H1 (cell line): ENCODE measurements around the gene STAG1. TPM values are rescaled to one million over a fixed set of nuclear protein-coding genes. Genes with fewer than 3 reads are reported as not detected.

Source experiments
- CTCF ChIA-PET: fragments of 300-600 bp; sonication (Branson Sonifier 250); formaldehyde crosslinking; loops from one replicate; lab custom pipeline; 2021; ENCODE audit not compliant: partially characterized antibody; lab: Charles Lee
- POLR2A ChIA-PET: fragments of 300-600 bp; sonication (Branson Sonifier 250); formaldehyde crosslinking; loops from one replicate; lab custom pipeline; 2021; ENCODE audit warnings: inconsistent platforms; ENCODE audit not compliant: partially characterized antibody; lab: Charles Lee
- DNase-seq, 2 experiments: peaks; one replicate each; pipeline versions ENCODE4 v3.0.0 to v3.0.0-alpha.2; 2010 to 2022; ENCODE audit warnings: low spot score in 2 of 2, low read depth in 1 of 2, mixed read lengths in 1 of 2
- FAIRE-seq: peaks from 2 replicates; lab custom pipeline; 2011; peaks lifted over from hg19 to GRCh38; lab: Jason Lieb, UNC
- H2AFZ ChIP-seq: 2 replicates; pipeline ENCODE4 v1.8.1; 2012; ENCODE audit warnings: low read length, inconsistent platforms
- H2AK5ac ChIP-seq: 2 replicates; pipeline ENCODE4 v1.6.1; 2013; ENCODE audit warnings: low read depth, low read length
- H2BK120ac ChIP-seq: replicated peaks from 2 replicates; pipeline ENCODE3; 2013; ENCODE audit warnings: low read depth, low read length, inconsistent platforms
- H2BK12ac ChIP-seq: 2 replicates; pipeline ENCODE4 v1.6.1; 2013; ENCODE audit warnings: low read depth, low read length
- H2BK15ac ChIP-seq: 2 replicates; pipeline ENCODE4 v1.6.1; 2013; ENCODE audit warnings: low read length
- H2BK20ac ChIP-seq: 2 replicates; pipeline ENCODE4 v1.6.1; 2013; ENCODE audit warnings: low read length
- H2BK5ac ChIP-seq: 2 replicates; pipeline ENCODE4 v1.6.1; 2013; ENCODE audit warnings: low read depth, low read length
- H3K14ac ChIP-seq: 2 replicates; pipeline ENCODE4 v1.6.1; 2013; ENCODE audit warnings: inconsistent platforms; ENCODE audit not compliant: insufficient read length
- H3K18ac ChIP-seq: 2 replicates; pipeline ENCODE4 v1.6.1; 2013; ENCODE audit warnings: low read length; ENCODE audit errors: extremely low read depth
- H3K23ac ChIP-seq: 2 replicates; pipeline ENCODE4 v1.6.1; 2013; ENCODE audit warnings: inconsistent platforms; ENCODE audit not compliant: insufficient read length
- H3K23me2 ChIP-seq: 2 replicates; pipeline ENCODE4 v1.6.1; 2013; ENCODE audit warnings: low read depth, low read length
- H3K27ac ChIP-seq: 2 replicates; pipeline ENCODE4 v1.6.1; 2011; ENCODE audit warnings: low read depth, low read length, inconsistent platforms
- H3K27me3 ChIP-seq, 4 experiments: replicated peaks in 1 of 4; 1 replicate in 1 of 4; 2 replicates in 3 of 4; pipeline versions ENCODE4 v1.6.1 to v1.8.1; 2011 to 2013; ENCODE audit warnings: low read length in 3 of 4, mild to moderate bottlenecking in 3 of 4, inconsistent platforms in 2 of 4, mixed read lengths in 2 of 4, moderate library complexity in 1 of 4; ENCODE audit not compliant: control insufficient read depth in 3 of 4, insufficient read depth in 3 of 4; ENCODE audit errors: extremely low read depth in 1 of 4
- H3K36me3 ChIP-seq, 4 experiments: 2 replicates each; pipeline versions ENCODE4 v1.6.1 to v1.8.1; 2011 to 2013; ENCODE audit warnings: mild to moderate bottlenecking in 4 of 4, low read length in 3 of 4, moderate library complexity in 2 of 4, control low read depth in 1 of 4, inconsistent platforms in 1 of 4; ENCODE audit not compliant: insufficient read depth in 4 of 4, control insufficient read depth in 2 of 4
- H3K4ac ChIP-seq: replicated peaks from 2 replicates; pipeline ENCODE3; 2013; ENCODE audit warnings: low read length, low read depth, mixed read lengths, inconsistent platforms; ENCODE audit not compliant: insufficient read length
- H3K4me1 ChIP-seq, 4 experiments: replicated peaks in 1 of 4; 1 replicate in 1 of 4; 2 replicates in 3 of 4; pipeline versions ENCODE4 v1.6.1 to v1.8.1; 2011 to 2013; ENCODE audit warnings: low read length in 3 of 4, inconsistent platforms in 2 of 4, mixed read lengths in 1 of 4; ENCODE audit not compliant: insufficient read depth in 4 of 4, control insufficient read depth in 3 of 4
- H3K4me2 ChIP-seq, 2 experiments: 2 replicates each; pipeline versions ENCODE4 v1.6.1 to v1.8.1; 2011 to 2013; ENCODE audit warnings: low read depth in 2 of 2, low read length in 2 of 2, control low read depth in 1 of 2, inconsistent platforms in 1 of 2, mild to moderate bottlenecking in 1 of 2; ENCODE audit not compliant: insufficient read depth in 1 of 2
- H3K4me3 ChIP-seq, 4 experiments: fragments of 200-600, 300-600 bp in 1 of 4; sonication (generic), shearing (Covaris generic), sonication (Bioruptor Twin) in 1 of 4; 2 replicates each; pipeline versions ENCODE4 v1.5.1 to v1.8.1; 2011 to 2016; ENCODE audit warnings: low read length in 4 of 4, low read depth in 3 of 4, control low read depth in 2 of 4, inconsistent platforms in 2 of 4, mild to moderate bottlenecking in 2 of 4, mixed read lengths in 1 of 4, moderate library complexity in 1 of 4; ENCODE audit not compliant: insufficient read depth in 2 of 4; ENCODE audit errors: extremely low read depth in 1 of 4
- H3K56ac ChIP-seq: replicated peaks from 2 replicates; pipeline ENCODE3; 2013; ENCODE audit warnings: low read depth, mild to moderate bottlenecking, mixed read lengths, low read length, inconsistent platforms; ENCODE audit not compliant: insufficient read length
- H3K79me1 ChIP-seq: 2 replicates; pipeline ENCODE4 v1.6.1; 2013; ENCODE audit warnings: low read depth, low read length, control low read depth
- H3K79me2 ChIP-seq, 2 experiments: 2 replicates each; pipeline versions ENCODE4 v1.6.1 to v1.8.1; 2012 to 2013; ENCODE audit warnings: low read length in 2 of 2, mild to moderate bottlenecking in 2 of 2, inconsistent platforms in 1 of 2; ENCODE audit not compliant: insufficient read depth in 2 of 2, control insufficient read depth in 1 of 2
- H3K9ac ChIP-seq, 4 experiments: replicated peaks in 1 of 4; 1 replicate in 1 of 4; 2 replicates in 3 of 4; pipeline versions ENCODE4 v1.6.1 to v1.8.1; 2011 to 2013; ENCODE audit warnings: low read depth in 3 of 4, low read length in 3 of 4, control low read depth in 2 of 4, mild to moderate bottlenecking in 2 of 4, moderate library complexity in 2 of 4, inconsistent platforms in 1 of 4; ENCODE audit errors: extremely low read depth in 1 of 4
- H3K9me3 ChIP-seq, 2 experiments: 2 replicates each; pipeline versions ENCODE4 v1.6.1 to v1.8.1; 2012 to 2013; ENCODE audit warnings: mild to moderate bottlenecking in 2 of 2, moderate library complexity in 2 of 2, control low read depth in 1 of 2, inconsistent platforms in 1 of 2, low read depth in 1 of 2, low read length in 1 of 2, mixed read lengths in 1 of 2; ENCODE audit not compliant: insufficient read depth in 2 of 2
- H4K20me1 ChIP-seq, 2 experiments: replicated peaks in 1 of 2; 2 replicates each; pipeline versions ENCODE3 to v1.8.1; 2011 to 2013; ENCODE audit warnings: inconsistent platforms in 2 of 2, low read length in 2 of 2, mild to moderate bottlenecking in 1 of 2; ENCODE audit not compliant: insufficient read depth in 2 of 2, control insufficient read depth in 1 of 2
- H4K5ac ChIP-seq: 2 replicates; pipeline ENCODE4 v1.6.1; 2013; ENCODE audit warnings: low read length, low read depth, mixed read lengths, inconsistent platforms; ENCODE audit not compliant: insufficient read length
- H4K8ac ChIP-seq: 2 replicates; pipeline ENCODE4 v1.8.0; 2013; ENCODE audit warnings: mild to moderate bottlenecking, moderate library complexity, low read length, inconsistent platforms; ENCODE audit not compliant: insufficient read depth; ENCODE audit errors: extremely low read depth
- H4K91ac ChIP-seq: replicated peaks from 2 replicates; pipeline ENCODE3; 2013; ENCODE audit warnings: low read length, mixed read lengths, inconsistent platforms; ENCODE audit not compliant: insufficient read length
- E2F6 ChIP-seq: IDR thresholded peaks from 2 replicates; pipeline ENCODE4 v1.6.1; 2012; ENCODE audit warnings: inconsistent platforms
- RAD21 ChIP-seq, 2 experiments: IDR thresholded peaks in 1 of 2; conservative IDR thresholded peaks in 1 of 2; 2 replicates each; pipeline ENCODE4 v1.6.1; 2011; ENCODE audit warnings: low read depth in 2 of 2, low read length in 2 of 2, improper control_type of control experiment in 1 of 2, inconsistent platforms in 1 of 2, mild to moderate bottlenecking in 1 of 2, moderate library complexity in 1 of 2
- SP1 ChIP-seq: IDR thresholded peaks from 2 replicates; pipeline ENCODE4 v1.6.1; 2011; ENCODE audit warnings: low read depth, low read length
- SP4 ChIP-seq: IDR thresholded peaks from 2 replicates; pipeline ENCODE4 v1.6.1; 2012; ENCODE audit warnings: low read length, inconsistent platforms
- TAF7 ChIP-seq: optimal IDR thresholded peaks from 2 replicates; pipeline ENCODE3; 2011; ENCODE audit warnings: low read depth, mild to moderate bottlenecking, inconsistent platforms, low read length, moderate library complexity, borderline replicate concordance
- WGBS, 2 experiments: shearing (Covaris generic) in 1 of 2; methylation state at CpG; one replicate each; pipeline versions ENCODE4 v1.1.6 to v1.1.7; 2013 to 2015; ENCODE audit warnings: low lambda C conversion rate in 2 of 2, mixed read lengths in 2 of 2, inconsistent platforms in 1 of 2, low coverage in 1 of 2, missing lambda C conversion rate in 1 of 2; ENCODE audit not compliant: insufficient replicate concordance in 2 of 2, insufficient coverage in 1 of 2, insufficient read length in 1 of 2; ENCODE audit errors: extremely low coverage in 1 of 2, missing lambda C conversion rate in 1 of 2; 5-methylcytosine and 5-hydroxymethylcytosine counted together
- polyA plus RNA-seq, 7 experiments: library from polyadenylated mRNA; depleted of rRNA in 3 of 7; stranded (reverse) in 5 of 7; unstranded in 2 of 7; fragments of >200 nt in 5 of 7; fragments of 200-250 nt in 2 of 7; gene quantifications; 1 replicate in 5 of 7; 2 replicates in 1 of 7; 4 replicates in 1 of 7; pipeline versions ENCODE4 v1.2.1 to v1.2.3, GENCODE V29; 2011 to 2013; ENCODE audit warnings: missing spikeins in 2 of 7, mixed read lengths in 2 of 7
- total RNA-seq: library from RNA; stranded (reverse); fragmentation: NEBNext Ultra II Directional; extraction: Animal tissue kit (Norgen Biotek cat#: 25700); gene quantifications from 2 replicates; pipeline ENCODE4 v1.2.1, GENCODE V29; 2021

STAG1 gene
- total and polyA plus RNA-seq, 2 of the 8 experiments (the other 6 are each of a cell fraction or from before 2014, with no cell fraction given), result 4.6 to 23.4 TPM

DNA sequence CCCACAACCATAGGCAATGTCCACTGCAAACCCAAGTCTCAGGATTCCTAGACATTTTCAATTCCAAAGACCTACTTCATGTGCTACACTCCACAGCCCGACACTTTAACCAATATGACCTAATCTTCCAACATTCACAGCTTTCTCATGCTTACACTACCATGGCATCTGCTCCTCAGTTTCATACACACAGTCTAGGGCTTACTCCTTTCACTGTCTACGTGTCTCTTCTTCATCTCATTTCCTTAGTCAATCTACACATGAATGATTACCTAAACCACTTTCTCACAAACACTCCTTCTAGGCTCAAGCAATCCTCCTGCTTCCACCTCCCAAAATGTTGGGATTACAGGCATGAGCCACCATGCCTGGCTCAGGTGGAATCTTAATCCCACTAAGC, 106.3 kb downstream of the STAG1 start:
- Histone ChIP-seq H3K23ac (no peak overlapping the region), H2AFZ (no peak overlapping the region)

More for the DNA sequence above, 106.3 kb downstream of the STAG1 start:
- H2BK15ac ChIP-seq, result no peak overlapping the region
- H3K36me3 ChIP-seq, result no peaks in the 10 kb centered on the region
- no peak overlapping the region for H3K4me3 ChIP-seq
- H3K18ac ChIP-seq, result no peak overlapping the region
- no peak overlapping the region for H4K91ac ChIP-seq
- no peak overlapping the region for H3K14ac ChIP-seq
- H3K79me1 ChIP-seq, result no peaks in the 10 kb centered on the region; the same call in 1 of the 2 replicates
- H2BK120ac ChIP-seq, result no peak overlapping the region
- no peak overlapping the region for H3K4ac ChIP-seq
- H3K79me2 ChIP-seq, result peaks cover 0 to 66% of the 10 kb centered on the region in 2 experiments; a peak in 3 of 4 replicates
- peak overlapping the region; percentile 82; the same call in 1 of the 2 replicates for H2AK5ac ChIP-seq
- H3K4me1 ChIP-seq, result no peaks in the 10 kb centered on the region
- no peaks in the 10 kb centered on the region for H3K23me2 ChIP-seq
- POLR2A ChIA-PET, result no interaction called here
- no peaks in the 10 kb centered on the region for H4K20me1 ChIP-seq
- no peak overlapping the region for H2BK5ac ChIP-seq
- H3K27me3 ChIP-seq, result no peaks in the 10 kb centered on the region
- FAIRE-seq, result no peak
- H4K5ac ChIP-seq, result no peak overlapping the region
- no peaks in the 10 kb centered on the region for H3K9me3 ChIP-seq
- CTCF ChIA-PET, result no interaction called here
- no peak overlapping the region for H4K8ac ChIP-seq
- TF ChIP-seq TAF7 (no peak), SP4 (no peak), RAD21 (IDR thresholded peaks at IDR 0.05 in 1 of 2, conservative IDR thresholded peaks at IDR 0.05 in 1 of 2; ENCODE audit: low read depth in 2 of 2, low read length in 2 of 2) (no peak), SP1 (no peak), E2F6 (no peak)
- TF ChIP-seq, all 59 proteins: peak for 0
- WGBS, 2 experiments, result 86% methylated on average over 2 of the region's 2 CpGs; no CpG with 5 or more reads in 1 of the 2 experiments
- H3K27ac ChIP-seq, result no peak overlapping the region
- no peak overlapping the region for H3K9ac ChIP-seq
- no peak overlapping the region for H2BK20ac ChIP-seq
- no peak overlapping the region for H3K4me2 ChIP-seq
- no peak overlapping the region for H3K56ac ChIP-seq
- 0 out of 2 replicates have a peak overlapping the region, but pooled peaks have one; percentile 33 for H2BK12ac ChIP-seq
- no peak for DNase-seq
